GM12864 (cell line): ENCODE measurements around the gene NEFH.

Experiments used
- DNase-seq: peaks from one replicate; pipeline ENCODE4 v3.0.0-alpha.2; 2011; ENCODE audit warnings: low read depth
- H3K4me3 ChIP-seq: 2 replicates; pipeline ENCODE4 v1.5.1; 2011; ENCODE audit warnings: mild to moderate bottlenecking, low read depth, low read length, control low read depth
- CTCF ChIP-seq: IDR thresholded peaks from 2 replicates; pipeline ENCODE4 v1.5.1; 2011; ENCODE audit warnings: low read depth, mild to moderate bottlenecking, moderate library complexity, low read length, control low read depth, inconsistent platforms; ENCODE audit errors: missing control alignments

NEFH gene

GRCh38 chr22:29493636-29494035 is 13.6 kb downstream of the NEFH start:
- DNase-seq: no peak
- TF ChIP-seq CTCF: no peak
- no peak overlapping the region for H3K4me3 ChIP-seq

- DNase-seq: no peak
- no peak for TF ChIP-seq CTCF
- no peak overlapping the region for H3K4me3 ChIP-seq
These were observed 19.8 kb downstream of the NEFH start for GRCh38 chr22:29499852-29500251.

GRCh38 chr22:29503811-29504372 is 23.9 kb downstream of the NEFH start:
- no peak for TF ChIP-seq CTCF
- no peak for DNase-seq
- H3K4me3 ChIP-seq: no peak overlapping the region

GRCh38 chr22:29509298-29509697 is 29.3 kb downstream of the NEFH start:
- H3K4me3 ChIP-seq: no peak overlapping the region
- DNase-seq: no peak
- TF ChIP-seq CTCF: no peak

GRCh38 chr22:29509815-29510214 is 29.8 kb downstream of the NEFH start:
- no peak for TF ChIP-seq CTCF
- DNase-seq: no peak
- H3K4me3 ChIP-seq: no peak overlapping the region

- DNase-seq: no peak
- TF ChIP-seq CTCF: no peak
- H3K4me3 ChIP-seq: no peak overlapping the region
These were observed 30.5 kb downstream of the NEFH start for GRCh38 chr22:29510542-29510941.

GRCh38 chr22:29511126-29511862 is 31.3 kb downstream of the NEFH start:
- no peak overlapping the region for H3K4me3 ChIP-seq
- TF ChIP-seq CTCF: no peak
- no peak for DNase-seq
